H1 (cell line): ENCODE measurements around the gene NOP9. TPM values are rescaled to one million over a fixed set of nuclear protein-coding genes. Genes with fewer than 3 reads are reported as not detected.

Experiments used
- CTCF ChIA-PET: fragments of 300-600 bp; sonication (Branson Sonifier 250); formaldehyde crosslinking; loops from one replicate; lab custom pipeline; 2021; ENCODE audit not compliant: partially characterized antibody; lab: Charles Lee
- POLR2A ChIA-PET: fragments of 300-600 bp; sonication (Branson Sonifier 250); formaldehyde crosslinking; loops from one replicate; lab custom pipeline; 2021; ENCODE audit warnings: inconsistent platforms; ENCODE audit not compliant: partially characterized antibody; lab: Charles Lee
- DNase-seq, 2 experiments: peaks; one replicate each; pipeline versions ENCODE4 v3.0.0 to v3.0.0-alpha.2; 2010 to 2022; ENCODE audit warnings: low spot score in 2 of 2, low read depth in 1 of 2, mixed read lengths in 1 of 2
- FAIRE-seq: peaks from 2 replicates; lab custom pipeline; 2011; peaks lifted over from hg19 to GRCh38; lab: Jason Lieb, UNC
- H2AFZ ChIP-seq: 2 replicates; pipeline ENCODE4 v1.8.1; 2012; ENCODE audit warnings: low read length, inconsistent platforms
- H2AK5ac ChIP-seq: 2 replicates; pipeline ENCODE4 v1.6.1; 2013; ENCODE audit warnings: low read depth, low read length
- H2BK120ac ChIP-seq: replicated peaks from 2 replicates; pipeline ENCODE3; 2013; ENCODE audit warnings: low read depth, low read length, inconsistent platforms
- H2BK12ac ChIP-seq: 2 replicates; pipeline ENCODE4 v1.6.1; 2013; ENCODE audit warnings: low read depth, low read length
- H2BK15ac ChIP-seq: 2 replicates; pipeline ENCODE4 v1.6.1; 2013; ENCODE audit warnings: low read length
- H2BK20ac ChIP-seq: 2 replicates; pipeline ENCODE4 v1.6.1; 2013; ENCODE audit warnings: low read length
- H2BK5ac ChIP-seq: 2 replicates; pipeline ENCODE4 v1.6.1; 2013; ENCODE audit warnings: low read depth, low read length
- H3K14ac ChIP-seq: 2 replicates; pipeline ENCODE4 v1.6.1; 2013; ENCODE audit warnings: inconsistent platforms; ENCODE audit not compliant: insufficient read length
- H3K18ac ChIP-seq: 2 replicates; pipeline ENCODE4 v1.6.1; 2013; ENCODE audit warnings: low read length; ENCODE audit errors: extremely low read depth
- H3K23ac ChIP-seq: 2 replicates; pipeline ENCODE4 v1.6.1; 2013; ENCODE audit warnings: inconsistent platforms; ENCODE audit not compliant: insufficient read length
- H3K23me2 ChIP-seq: 2 replicates; pipeline ENCODE4 v1.6.1; 2013; ENCODE audit warnings: low read depth, low read length
- H3K27ac ChIP-seq: 2 replicates; pipeline ENCODE4 v1.6.1; 2011; ENCODE audit warnings: low read depth, low read length, inconsistent platforms
- H3K27me3 ChIP-seq, 4 experiments: replicated peaks in 1 of 4; 1 replicate in 1 of 4; 2 replicates in 3 of 4; pipeline versions ENCODE4 v1.6.1 to v1.8.1; 2011 to 2013; ENCODE audit warnings: low read length in 3 of 4, mild to moderate bottlenecking in 3 of 4, inconsistent platforms in 2 of 4, mixed read lengths in 2 of 4, moderate library complexity in 1 of 4; ENCODE audit not compliant: control insufficient read depth in 3 of 4, insufficient read depth in 3 of 4; ENCODE audit errors: extremely low read depth in 1 of 4
- H3K36me3 ChIP-seq, 4 experiments: 2 replicates each; pipeline versions ENCODE4 v1.6.1 to v1.8.1; 2011 to 2013; ENCODE audit warnings: mild to moderate bottlenecking in 4 of 4, low read length in 3 of 4, moderate library complexity in 2 of 4, control low read depth in 1 of 4, inconsistent platforms in 1 of 4; ENCODE audit not compliant: insufficient read depth in 4 of 4, control insufficient read depth in 2 of 4
- H3K4ac ChIP-seq: replicated peaks from 2 replicates; pipeline ENCODE3; 2013; ENCODE audit warnings: low read length, low read depth, mixed read lengths, inconsistent platforms; ENCODE audit not compliant: insufficient read length
- H3K4me1 ChIP-seq, 4 experiments: replicated peaks in 1 of 4; 1 replicate in 1 of 4; 2 replicates in 3 of 4; pipeline versions ENCODE4 v1.6.1 to v1.8.1; 2011 to 2013; ENCODE audit warnings: low read length in 3 of 4, inconsistent platforms in 2 of 4, mixed read lengths in 1 of 4; ENCODE audit not compliant: insufficient read depth in 4 of 4, control insufficient read depth in 3 of 4
- H3K4me2 ChIP-seq, 2 experiments: 2 replicates each; pipeline versions ENCODE4 v1.6.1 to v1.8.1; 2011 to 2013; ENCODE audit warnings: low read depth in 2 of 2, low read length in 2 of 2, control low read depth in 1 of 2, inconsistent platforms in 1 of 2, mild to moderate bottlenecking in 1 of 2; ENCODE audit not compliant: insufficient read depth in 1 of 2
- H3K4me3 ChIP-seq, 4 experiments: fragments of 200-600, 300-600 bp in 1 of 4; sonication (generic), shearing (Covaris generic), sonication (Bioruptor Twin) in 1 of 4; 2 replicates each; pipeline versions ENCODE4 v1.5.1 to v1.8.1; 2011 to 2016; ENCODE audit warnings: low read length in 4 of 4, low read depth in 3 of 4, control low read depth in 2 of 4, inconsistent platforms in 2 of 4, mild to moderate bottlenecking in 2 of 4, mixed read lengths in 1 of 4, moderate library complexity in 1 of 4; ENCODE audit not compliant: insufficient read depth in 2 of 4; ENCODE audit errors: extremely low read depth in 1 of 4
- H3K56ac ChIP-seq: replicated peaks from 2 replicates; pipeline ENCODE3; 2013; ENCODE audit warnings: low read depth, mild to moderate bottlenecking, mixed read lengths, low read length, inconsistent platforms; ENCODE audit not compliant: insufficient read length
- H3K79me1 ChIP-seq: 2 replicates; pipeline ENCODE4 v1.6.1; 2013; ENCODE audit warnings: low read depth, low read length, control low read depth
- H3K79me2 ChIP-seq, 2 experiments: 2 replicates each; pipeline versions ENCODE4 v1.6.1 to v1.8.1; 2012 to 2013; ENCODE audit warnings: low read length in 2 of 2, mild to moderate bottlenecking in 2 of 2, inconsistent platforms in 1 of 2; ENCODE audit not compliant: insufficient read depth in 2 of 2, control insufficient read depth in 1 of 2
- H3K9ac ChIP-seq, 4 experiments: replicated peaks in 1 of 4; 1 replicate in 1 of 4; 2 replicates in 3 of 4; pipeline versions ENCODE4 v1.6.1 to v1.8.1; 2011 to 2013; ENCODE audit warnings: low read depth in 3 of 4, low read length in 3 of 4, control low read depth in 2 of 4, mild to moderate bottlenecking in 2 of 4, moderate library complexity in 2 of 4, inconsistent platforms in 1 of 4; ENCODE audit errors: extremely low read depth in 1 of 4
- H3K9me3 ChIP-seq, 2 experiments: 2 replicates each; pipeline versions ENCODE4 v1.6.1 to v1.8.1; 2012 to 2013; ENCODE audit warnings: mild to moderate bottlenecking in 2 of 2, moderate library complexity in 2 of 2, control low read depth in 1 of 2, inconsistent platforms in 1 of 2, low read depth in 1 of 2, low read length in 1 of 2, mixed read lengths in 1 of 2; ENCODE audit not compliant: insufficient read depth in 2 of 2
- H4K20me1 ChIP-seq, 2 experiments: replicated peaks in 1 of 2; 2 replicates each; pipeline versions ENCODE3 to v1.8.1; 2011 to 2013; ENCODE audit warnings: inconsistent platforms in 2 of 2, low read length in 2 of 2, mild to moderate bottlenecking in 1 of 2; ENCODE audit not compliant: insufficient read depth in 2 of 2, control insufficient read depth in 1 of 2
- H4K5ac ChIP-seq: 2 replicates; pipeline ENCODE4 v1.6.1; 2013; ENCODE audit warnings: low read length, low read depth, mixed read lengths, inconsistent platforms; ENCODE audit not compliant: insufficient read length
- H4K8ac ChIP-seq: 2 replicates; pipeline ENCODE4 v1.8.0; 2013; ENCODE audit warnings: mild to moderate bottlenecking, moderate library complexity, low read length, inconsistent platforms; ENCODE audit not compliant: insufficient read depth; ENCODE audit errors: extremely low read depth
- H4K91ac ChIP-seq: replicated peaks from 2 replicates; pipeline ENCODE3; 2013; ENCODE audit warnings: low read length, mixed read lengths, inconsistent platforms; ENCODE audit not compliant: insufficient read length
- BACH1 ChIP-seq: IDR thresholded peaks from 2 replicates; pipeline ENCODE4 v1.6.1; 2012; ENCODE audit warnings: low read length, improper control_type of control experiment
- BRCA1 ChIP-seq: IDR thresholded peaks from 2 replicates; pipeline ENCODE4 v1.6.1; 2012; ENCODE audit warnings: low read depth, low read length, improper control_type of control experiment
- CHD1 ChIP-seq: IDR thresholded peaks from 2 replicates; pipeline ENCODE4 v1.6.1; 2012; ENCODE audit warnings: low read depth, low read length, improper control_type of control experiment
- JUND ChIP-seq: IDR thresholded peaks from 2 replicates; pipeline ENCODE4 v1.6.1; 2011; ENCODE audit warnings: mild to moderate bottlenecking, improper control_type of control experiment, low read length
- KDM1A ChIP-seq: fragments of 200-600, 300-600 bp; sonication (generic); IDR thresholded peaks from 2 replicates; pipeline ENCODE4 v1.7.1; 2016; ENCODE audit warnings: mild to moderate bottlenecking, low read length, borderline replicate concordance
- MAFK ChIP-seq: IDR thresholded peaks from 2 replicates; pipeline ENCODE4 v1.6.1; 2012; ENCODE audit warnings: low read depth, mild to moderate bottlenecking, improper control_type of control experiment, low read length
- RFX5 ChIP-seq: IDR thresholded peaks from 2 replicates; pipeline ENCODE4 v1.6.1; 2011; ENCODE audit warnings: low read depth, low read length, improper control_type of control experiment, borderline replicate concordance
- SIX5 ChIP-seq: IDR thresholded peaks from 2 replicates; pipeline ENCODE4 v1.6.1; 2011; ENCODE audit warnings: mild to moderate bottlenecking, low read depth, low read length
- SP1 ChIP-seq: IDR thresholded peaks from 2 replicates; pipeline ENCODE4 v1.6.1; 2011; ENCODE audit warnings: low read depth, low read length
- SP2 ChIP-seq: IDR thresholded peaks from 2 replicates; pipeline ENCODE4 v1.6.1; 2012; ENCODE audit warnings: mild to moderate bottlenecking, low read length, inconsistent platforms
- SP4 ChIP-seq: IDR thresholded peaks from 2 replicates; pipeline ENCODE4 v1.6.1; 2012; ENCODE audit warnings: low read length, inconsistent platforms
- TBP ChIP-seq: IDR thresholded peaks from 2 replicates; pipeline ENCODE4 v1.6.1; 2011; ENCODE audit warnings: low read depth, low read length, improper control_type of control experiment
- TCF12 ChIP-seq: IDR thresholded peaks from 2 replicates; pipeline ENCODE4 v1.6.1; 2011; ENCODE audit warnings: low read depth, mild to moderate bottlenecking, low read length
- WGBS, 2 experiments: shearing (Covaris generic) in 1 of 2; methylation state at CpG; one replicate each; pipeline versions ENCODE4 v1.1.6 to v1.1.7; 2013 to 2015; ENCODE audit warnings: low lambda C conversion rate in 2 of 2, mixed read lengths in 2 of 2, inconsistent platforms in 1 of 2, low coverage in 1 of 2, missing lambda C conversion rate in 1 of 2; ENCODE audit not compliant: insufficient replicate concordance in 2 of 2, insufficient coverage in 1 of 2, insufficient read length in 1 of 2; ENCODE audit errors: extremely low coverage in 1 of 2, missing lambda C conversion rate in 1 of 2; 5-methylcytosine and 5-hydroxymethylcytosine counted together
- polyA plus RNA-seq, 7 experiments: library from polyadenylated mRNA; depleted of rRNA in 3 of 7; stranded (reverse) in 5 of 7; unstranded in 2 of 7; fragments of >200 nt in 5 of 7; fragments of 200-250 nt in 2 of 7; gene quantifications; 1 replicate in 5 of 7; 2 replicates in 1 of 7; 4 replicates in 1 of 7; pipeline versions ENCODE4 v1.2.1 to v1.2.3, GENCODE V29; 2011 to 2013; ENCODE audit warnings: missing spikeins in 2 of 7, mixed read lengths in 2 of 7
- total RNA-seq: library from RNA; stranded (reverse); fragmentation: NEBNext Ultra II Directional; extraction: Animal tissue kit (Norgen Biotek cat#: 25700); gene quantifications from 2 replicates; pipeline ENCODE4 v1.2.1, GENCODE V29; 2021

Gene NOP9
- total and polyA plus RNA-seq, 2 of the 8 experiments (the other 6 are each of a cell fraction or from before 2014, with no cell fraction given) = 17.8 to 34.8 TPM

GRCh38 chr14:24355009-24355408, 55.4 kb downstream of the NOP9 start:
- Histone ChIP-seq H3K4me2 (no peak overlapping the region), H3K9me3 (no peaks in the 10 kb centered on the region), H2AFZ (no peak overlapping the region), H3K4me1 (no peaks in the 10 kb centered on the region), H4K20me1 (peaks cover 0 to 2% of the 10 kb centered on the region in 2 experiments), H3K23ac (no peak overlapping the region), H3K36me3 (no peaks in the 10 kb centered on the region), H3K27me3 (peaks cover 0 to 8% (median 7%) of the 10 kb centered on the region in 4 experiments; a peak in 5 of 7 replicates), H2AK5ac (no peak overlapping the region), H3K4ac (no peak overlapping the region), H3K27ac (no peak overlapping the region), H2BK12ac (no peak overlapping the region), H2BK20ac (no peak overlapping the region), H4K5ac (no peak overlapping the region), H3K4me3 (no peak overlapping the region), H3K9ac (no peak overlapping the region), H3K18ac (no peak overlapping the region), H3K79me1 (no peaks in the 10 kb centered on the region), H4K91ac (no peak overlapping the region), H3K79me2 (no peaks in the 10 kb centered on the region), H3K14ac (no peak overlapping the region), H2BK15ac (no peak overlapping the region), H3K23me2 (0 out of 2 replicates have a peak, but pooled peaks cover 2% of the 10 kb centered on the region), H2BK120ac (no peak overlapping the region), H3K56ac (no peak overlapping the region), H2BK5ac (no peak overlapping the region), H4K8ac (no peak overlapping the region)
- 85% methylated on average over 7 of the region's 7 CpGs; no CpG with 5 or more reads in 1 of the 2 experiments for WGBS, 2 experiments
- POLR2A ChIA-PET = interaction anchor here (1.7 kb wide), 1 partner anchor 25 kb away, joined by 3 read pairs; no protein-coding TSS in a partner anchor
- TF ChIP-seq JUND (no peak), SP2 (no peak), TCF12 (no peak), KDM1A (no peak), SP1 (no peak), BRCA1 (no peak), RFX5 (no peak), CHD1 (no peak), SP4 (no peak), MAFK (no peak), BACH1 (no peak), TBP (no peak), SIX5 (no peak)
- DNase-seq (no peak), FAIRE-seq (no peak)
- CTCF ChIA-PET = interaction anchor here (1.0 to 4.4 kb wide), 3 partner anchors 11 to 81 kb away, joined by 3 to 23 read pairs (median 18); no protein-coding TSS in a partner anchor
